Ascending aorta (tissue), 2 donors: ENCODE results near the gene CYP1B1. TPM values are rescaled to one million over a fixed set of nuclear protein-coding genes. Genes with fewer than 3 reads are reported as not detected.
A peak's percentile ranks its signal among the peaks of the same experiment; 100 is the strongest.

Experiments used
- DNase-seq, 2 donors: peaks; one replicate each; pipeline ENCODE4 v3.0.0-alpha.2; 2019; ENCODE audit warnings: low spot score in 2 of 2
- H3K27ac ChIP-seq, 2 donors: fragments of 200-600 bp; sonication (generic); one replicate each; pipeline ENCODE4 v1.5.1; 2016 to 2017; ENCODE audit warnings: mild to moderate bottlenecking in 1 of 2
- H3K27me3 ChIP-seq: fragments of 200-600 bp; sonication (generic); one replicate; pipeline ENCODE4 v1.5.1; 2017
- H3K36me3 ChIP-seq, 2 donors: fragments of 200-600 bp; sonication (generic); one replicate each; pipeline ENCODE4 v1.5.1; 2016
- H3K4me1 ChIP-seq, 2 donors: fragments of 200-600 bp; sonication (generic); one replicate each; pipeline ENCODE4 v1.5.1; 2016 to 2017; ENCODE audit warnings: mild to moderate bottlenecking in 1 of 2
- H3K4me3 ChIP-seq, 2 donors: fragments of 200-600 bp; sonication (generic); one replicate each; pipeline ENCODE4 v1.5.1; 2016 to 2017; ENCODE audit warnings: mild to moderate bottlenecking in 1 of 2
- H3K9me3 ChIP-seq, 2 donors: fragments of 200-600 bp; sonication (generic); one replicate each; pipeline ENCODE4 v1.5.1; 2016
- CTCF ChIP-seq, 3 experiments: fragments of 200-600 bp in 2 of 3; fragments of 450-650 bp in 1 of 3; sonication (generic) in 2 of 3; IDR thresholded peaks; one replicate each; pipeline ENCODE4 v1.5.1; 2016 to 2019; ENCODE audit warnings: antibody characterized with exemption in 3 of 3, mild to moderate bottlenecking in 1 of 3, moderate library complexity in 1 of 3
- intact Hi-C: fragments of 100-400 bp; cut with DNase I; formaldehyde crosslinking; loops from one replicate; pipeline ENCODE4 v1.15.1; 2023
- total RNA-seq: library from RNA; depleted of rRNA; stranded (reverse); fragments of >200 nt; gene quantifications from one replicate; pipeline ENCODE4 v1.1.0, GENCODE V29; 2016

Gene CYP1B1
- total RNA-seq, 1 donor from 2014 or later = 148 TPM

DNA sequence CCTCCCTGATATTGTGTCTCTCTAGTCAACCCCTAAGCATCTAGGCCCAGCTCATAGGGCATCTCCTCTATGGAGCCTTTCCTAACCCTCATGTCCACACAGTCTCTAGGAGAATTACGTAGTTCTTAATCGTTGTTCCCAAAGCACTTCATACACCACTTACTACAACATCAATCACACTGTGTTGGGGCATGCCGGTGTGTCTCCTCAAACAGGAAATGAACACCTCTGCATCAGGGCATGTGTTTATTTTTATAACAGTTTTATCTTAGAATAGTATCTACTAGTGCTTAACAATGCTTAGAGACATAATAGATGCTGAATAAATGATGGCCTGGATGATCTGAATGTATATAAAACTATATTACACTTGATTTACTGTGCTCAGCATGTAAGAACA lies 19.7 kb downstream of the CYP1B1 start:
- Histone ChIP-seq H3K4me1 (no peaks in the 10 kb centered on the region), H3K9me3 (no peaks in the 10 kb centered on the region), H3K36me3 (no peaks in the 10 kb centered on the region), H3K4me3 (no peak overlapping the region), H3K27ac (no peak overlapping the region), H3K27me3 (no peaks in the 10 kb centered on the region)
- no peak for DNase-seq
- TF ChIP-seq CTCF (IDR thresholded peaks at IDR 0.05) = no peak
- intact Hi-C loops = no loop called here

DNA sequence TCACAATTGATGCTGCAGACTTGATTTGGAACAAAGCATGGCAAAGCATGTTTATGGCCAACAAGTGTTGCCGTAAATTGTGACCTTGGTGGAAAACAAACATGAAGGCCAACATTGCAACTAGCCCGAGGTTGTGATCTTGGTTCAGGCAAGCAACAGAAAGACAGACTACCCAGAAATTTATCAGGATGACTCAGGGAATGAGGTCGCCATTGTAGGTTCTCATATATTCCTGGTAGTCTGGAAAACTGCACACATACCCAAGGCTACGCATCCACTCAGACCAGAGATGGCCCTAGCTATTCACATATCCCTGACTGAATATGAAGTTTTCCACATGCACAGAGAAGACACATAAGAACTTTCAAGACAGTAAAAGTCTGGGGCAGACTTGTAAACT lies 30.1 kb downstream of the CYP1B1 start:
- Histone ChIP-seq H3K27ac (no peak overlapping the region), H3K36me3 (no peaks in the 10 kb centered on the region), H3K4me1 (no peaks in the 10 kb centered on the region), H3K27me3 (no peaks in the 10 kb centered on the region), H3K4me3 (no peak overlapping the region), H3K9me3 (peaks cover 0 to 6% of the 10 kb centered on the region in 2 donors)
- intact Hi-C loops = no loop called here
- no peak for DNase-seq
- TF ChIP-seq CTCF (IDR thresholded peaks at IDR 0.05) = no peak

DNA sequence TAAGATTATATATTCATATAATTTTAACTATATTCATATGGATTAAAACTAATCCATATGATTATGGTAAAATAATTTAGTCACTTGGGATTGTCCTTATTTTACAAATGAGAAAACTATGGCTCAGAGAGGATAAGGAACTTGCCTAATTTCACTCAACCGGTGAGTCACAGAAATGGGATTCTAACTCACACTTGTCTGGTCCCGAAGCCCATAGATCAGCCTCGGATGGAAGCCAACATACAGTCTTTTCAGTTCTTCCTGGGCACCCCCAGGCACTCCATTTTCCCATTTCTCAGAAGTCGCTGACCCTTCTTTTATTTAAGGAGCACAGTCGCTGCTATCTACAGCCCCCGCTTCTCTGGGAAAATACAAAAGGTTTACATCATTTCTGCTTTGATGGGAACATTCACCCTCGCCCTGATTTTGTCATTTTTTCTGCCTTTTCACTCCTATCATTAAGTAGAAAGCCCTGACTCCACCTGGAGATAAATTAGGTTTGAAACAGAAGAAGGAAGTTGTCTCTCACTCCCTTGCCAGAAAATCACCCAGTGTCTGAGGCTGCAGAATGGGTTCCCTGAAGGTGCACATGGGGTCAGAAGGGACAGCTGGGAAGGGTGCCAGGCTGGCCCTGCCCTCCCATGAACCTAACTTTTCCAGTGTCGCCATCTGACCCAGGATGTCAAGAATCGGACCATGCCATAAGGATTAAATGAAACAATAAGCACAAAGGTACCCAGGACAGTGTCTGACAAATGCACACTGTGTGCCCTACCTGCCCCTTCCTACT lies 36.6 kb downstream of the CYP1B1 start:
- H3K4me3 ChIP-seq = no peak overlapping the region
- intact Hi-C loops = no loop called here
- no peak overlapping the region for H3K27ac ChIP-seq
- H3K9me3 ChIP-seq = peaks cover 0 to 6% of the 10 kb centered on the region in 2 donors
- TF ChIP-seq CTCF (IDR thresholded peaks at IDR 0.05) = no peak
- H3K4me1 ChIP-seq = peaks cover 0 to 3% of the 10 kb centered on the region in 2 donors
- no peaks in the 10 kb centered on the region for H3K27me3 ChIP-seq
- H3K36me3 ChIP-seq = no peaks in the 10 kb centered on the region
- no peak for DNase-seq

DNA sequence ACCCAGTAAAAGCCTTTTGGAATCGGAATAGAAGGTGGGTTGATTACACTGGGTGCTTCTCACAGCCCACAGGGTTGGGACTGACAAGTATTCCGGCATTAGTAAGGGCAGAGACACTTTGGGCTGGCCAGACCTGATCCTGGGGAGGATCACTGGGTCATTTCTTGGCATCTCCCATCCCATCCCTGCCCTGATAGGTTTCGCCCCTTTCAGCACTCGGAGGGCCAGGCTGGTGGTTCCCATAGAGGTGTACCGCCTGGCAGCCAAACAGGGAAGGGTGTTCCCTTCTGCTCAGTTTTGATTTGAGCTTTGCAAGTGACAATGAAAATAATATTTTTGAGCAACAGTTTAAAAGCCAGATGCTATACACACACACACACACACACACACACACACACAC lies 37.3 kb downstream of the CYP1B1 start:
- H3K36me3 ChIP-seq = no peaks in the 10 kb centered on the region
- peaks cover 0 to 3% of the 10 kb centered on the region in 2 donors for H3K4me1 ChIP-seq
- intact Hi-C loops = no loop called here
- TF ChIP-seq CTCF (IDR thresholded peaks at IDR 0.05) = no peak
- peak overlapping the region; percentile 28 to 31 for H3K27ac ChIP-seq
- H3K27me3 ChIP-seq = no peaks in the 10 kb centered on the region
- DNase-seq = no peak
- peak overlapping the region; percentile 27 to 60 for H3K4me3 ChIP-seq
- peaks cover 0 to 6% of the 10 kb centered on the region in 2 donors for H3K9me3 ChIP-seq

GRCh38 chr2:38037757-38038621 lies 38.0 kb downstream of the CYP1B1 start:
- H3K9me3 ChIP-seq = peaks cover 0 to 6% of the 10 kb centered on the region in 2 donors
- no peaks in the 10 kb centered on the region for H3K36me3 ChIP-seq
- H3K27me3 ChIP-seq = no peaks in the 10 kb centered on the region
- H3K27ac ChIP-seq = peak overlapping the region; percentile 28 to 31
- peak in 2 of 3 experiments; percentile 20 to 41 for TF ChIP-seq CTCF (IDR thresholded peaks at IDR 0.05)
- peak overlapping the region; percentile 27 to 60 for H3K4me3 ChIP-seq
- H3K4me1 ChIP-seq = peaks cover 0 to 3% of the 10 kb centered on the region in 2 donors
- DNase-seq = no peak
- intact Hi-C loops = no loop called here
